ENCODE results near the gene MAP2K1.

MAP2K1 gene

DNA sequence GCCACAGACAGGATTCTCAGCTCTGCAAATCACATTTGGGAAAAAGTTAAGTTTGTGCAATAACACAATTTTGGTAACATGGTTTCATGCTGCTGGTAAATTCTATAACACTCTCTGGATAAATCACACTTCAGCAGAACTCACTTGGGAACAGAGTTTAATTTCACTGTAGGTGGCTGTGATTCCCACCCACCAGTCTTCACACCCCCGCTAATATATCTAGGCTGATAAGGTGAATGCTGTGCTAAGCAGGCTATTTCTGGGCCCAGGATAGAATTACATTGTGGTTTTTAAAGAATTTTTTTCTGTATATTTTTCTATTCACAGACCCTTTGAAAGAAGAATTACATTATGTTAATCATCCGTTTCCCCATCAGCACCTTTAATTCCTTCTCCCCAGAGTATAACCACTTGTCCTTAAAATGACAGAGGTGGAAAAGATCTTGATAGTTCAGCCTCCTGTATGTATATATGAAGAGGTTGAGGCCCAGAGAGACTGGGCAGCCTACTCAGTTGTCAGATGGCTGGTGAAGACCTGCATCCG is 22.9 kb downstream of the MAP2K1 start:
- WGBS (ENCODE audit: extremely low coverage, insufficient coverage, insufficient read length): no CpG with 5 or more reads among the region's 3 CpGs
- H2BK120ac ChIP-seq (ENCODE audit: insufficient read depth, low read length, poor library complexity): no peak overlapping the region

DNA sequence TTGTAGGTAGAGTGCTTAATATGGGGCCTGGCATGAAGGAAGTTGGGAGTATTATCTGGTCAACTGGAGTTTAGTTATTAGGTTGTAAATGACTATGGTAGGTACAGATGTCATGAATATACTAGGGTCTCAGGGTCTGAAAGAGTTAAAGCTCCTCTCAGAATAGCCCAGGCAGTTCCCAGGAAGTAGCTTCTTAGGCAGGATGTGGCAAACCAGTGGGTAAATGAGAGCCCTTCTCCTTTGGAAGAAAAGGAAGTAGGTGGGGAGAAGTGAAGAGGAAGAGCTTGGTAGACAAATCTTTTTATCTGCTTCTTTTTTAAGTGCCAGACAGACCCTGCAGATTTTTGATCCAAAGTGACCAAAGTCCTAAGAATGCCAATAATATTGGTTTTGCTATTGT is 24.5 kb downstream of the MAP2K1 start:
- no peak overlapping the region for H3K23ac ChIP-seq (ENCODE audit: low read length)
- H4K12ac ChIP-seq (ENCODE audit: low read depth, low read length): no peak overlapping the region
- no peaks in the 10 kb centered on the region for H3K79me1 ChIP-seq (ENCODE audit: low read length)

More for the DNA sequence above, 22.9 kb downstream of the MAP2K1 start:
- no peak overlapping the region for H3K4me3 ChIP-seq (ENCODE audit: low read depth, low read length)
- no peak overlapping the region for H4K91ac ChIP-seq (ENCODE audit: low read depth, low read length)
- no peaks in the 10 kb centered on the region for H3K36me3 ChIP-seq (ENCODE audit: control insufficient read depth in 1 of 2, insufficient read depth in 2 of 2, low read length in 2 of 2)
- no peaks in the 10 kb centered on the region for H3K27me3 ChIP-seq (ENCODE audit: insufficient read depth, low read length)
- no peak overlapping the region for H2BK12ac ChIP-seq (ENCODE audit: low read length)
- H3K4ac ChIP-seq (ENCODE audit: low read depth, low read length): peak overlapping the region; percentile 29
- no peak overlapping the region for H4K8ac ChIP-seq (ENCODE audit: low read depth, low read length)
- no peak overlapping the region for H4K12ac ChIP-seq (ENCODE audit: low read depth, low read length)
- H3K4me2 ChIP-seq (ENCODE audit: low read length): no peak overlapping the region
- H3K9ac ChIP-seq (ENCODE audit: low read length): no peak overlapping the region
- no peak overlapping the region for H3K23ac ChIP-seq (ENCODE audit: low read length)
- no peak overlapping the region for H3K27ac ChIP-seq (ENCODE audit: low read depth, low read length)
- H3K9me3 ChIP-seq (ENCODE audit: insufficient read depth, low read depth, low read length): no peaks in the 10 kb centered on the region
- H2AK5ac ChIP-seq (ENCODE audit: low read length): no peak overlapping the region
- no peak overlapping the region for H2AFZ ChIP-seq (ENCODE audit: insufficient read depth, low read length, poor library complexity)
- no peak for DNase-seq
- no peaks in the 10 kb centered on the region for H3K4me1 ChIP-seq (ENCODE audit: control insufficient read depth in 1 of 2, insufficient read depth in 2 of 2, low read length in 2 of 2)
- H3K18ac ChIP-seq (ENCODE audit: low read length): no peak overlapping the region
- H3K79me2 ChIP-seq (ENCODE audit: control insufficient read depth, insufficient read depth, low read length, poor library complexity): no peaks in the 10 kb centered on the region
- H3K79me1 ChIP-seq (ENCODE audit: low read length): no peaks in the 10 kb centered on the region
- H2BK5ac ChIP-seq (ENCODE audit: low read depth, low read length, poor library complexity): no peak overlapping the region
- no peak overlapping the region for H3K14ac ChIP-seq (ENCODE audit: low read length)

DNA sequence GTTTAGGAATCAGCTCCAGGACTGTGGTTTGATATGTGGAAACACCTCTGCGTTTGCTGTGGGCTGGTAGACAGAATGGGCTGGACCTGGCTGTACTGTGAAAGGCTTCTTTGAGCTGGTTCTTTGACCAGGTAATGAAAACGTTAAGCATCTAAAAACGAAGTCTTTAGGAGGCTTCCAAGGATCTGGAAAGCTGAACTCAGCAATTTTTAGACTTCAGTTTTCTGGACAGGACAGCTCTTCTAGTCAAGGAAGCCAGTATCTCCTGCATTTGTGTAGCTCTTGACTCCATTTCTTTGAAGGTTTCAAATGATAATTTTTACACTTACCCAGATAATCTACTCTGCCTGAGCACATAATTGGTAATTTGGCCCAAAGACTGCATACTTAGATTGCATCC is 25.5 kb downstream of the MAP2K1 start:
- Histone ChIP-seq H3K4ac (ENCODE audit: low read depth, low read length) (no peak overlapping the region), H3K4me1 (ENCODE audit: control insufficient read depth in 1 of 2, insufficient read depth in 2 of 2, low read length in 2 of 2) (no peaks in the 10 kb centered on the region), H2BK5ac (ENCODE audit: low read depth, low read length, poor library complexity) (no peak overlapping the region), H2AK5ac (ENCODE audit: low read length) (no peak overlapping the region), H3K18ac (ENCODE audit: low read length) (no peak overlapping the region), H2BK120ac (ENCODE audit: insufficient read depth, low read length, poor library complexity) (no peak overlapping the region), H4K8ac (ENCODE audit: low read depth, low read length) (no peak overlapping the region), H3K27me3 (ENCODE audit: insufficient read depth, low read length) (no peaks in the 10 kb centered on the region), H3K14ac (ENCODE audit: low read length) (no peak overlapping the region), H4K91ac (ENCODE audit: low read depth, low read length) (no peak overlapping the region), H3K23ac (ENCODE audit: low read length) (no peak overlapping the region), H3K79me2 (ENCODE audit: control insufficient read depth, insufficient read depth, low read length, poor library complexity) (no peaks in the 10 kb centered on the region), H3K9me3 (ENCODE audit: insufficient read depth, low read depth, low read length) (no peaks in the 10 kb centered on the region), H3K27ac (ENCODE audit: low read depth, low read length) (no peak overlapping the region), H3K36me3 (ENCODE audit: control insufficient read depth in 1 of 2, insufficient read depth in 2 of 2, low read length in 2 of 2) (peaks cover 0 to 2% of the 10 kb centered on the region in 2 experiments), H4K12ac (ENCODE audit: low read depth, low read length) (no peak overlapping the region), H3K9ac (ENCODE audit: low read length) (no peak overlapping the region), H2BK12ac (ENCODE audit: low read length) (no peak overlapping the region), H2AFZ (ENCODE audit: insufficient read depth, low read length, poor library complexity) (no peak overlapping the region), H3K4me2 (ENCODE audit: low read length) (no peak overlapping the region), H3K4me3 (ENCODE audit: low read depth, low read length) (no peak overlapping the region), H3K79me1 (ENCODE audit: low read length) (no peaks in the 10 kb centered on the region)
- no peak for DNase-seq
- WGBS (ENCODE audit: extremely low coverage, insufficient coverage, insufficient read length): no CpG with 5 or more reads among the region's 3 CpGs

More for the DNA sequence above, 24.5 kb downstream of the MAP2K1 start:
- Histone ChIP-seq H3K4me3 (ENCODE audit: low read depth, low read length) (no peak overlapping the region), H2BK5ac (ENCODE audit: low read depth, low read length, poor library complexity) (no peak overlapping the region), H4K91ac (ENCODE audit: low read depth, low read length) (no peak overlapping the region), H3K36me3 (ENCODE audit: control insufficient read depth in 1 of 2, insufficient read depth in 2 of 2, low read length in 2 of 2) (peaks cover 0 to 2% of the 10 kb centered on the region in 2 experiments), H3K14ac (ENCODE audit: low read length) (no peak overlapping the region), H3K4me2 (ENCODE audit: low read length) (no peak overlapping the region), H3K4me1 (ENCODE audit: control insufficient read depth in 1 of 2, insufficient read depth in 2 of 2, low read length in 2 of 2) (no peaks in the 10 kb centered on the region), H3K27ac (ENCODE audit: low read depth, low read length) (no peak overlapping the region), H3K79me2 (ENCODE audit: control insufficient read depth, insufficient read depth, low read length, poor library complexity) (no peaks in the 10 kb centered on the region), H3K27me3 (ENCODE audit: insufficient read depth, low read length) (no peaks in the 10 kb centered on the region), H3K4ac (ENCODE audit: low read depth, low read length) (peak overlapping the region; percentile 70), H2BK120ac (ENCODE audit: insufficient read depth, low read length, poor library complexity) (no peak overlapping the region), H3K18ac (ENCODE audit: low read length) (no peak overlapping the region), H3K9me3 (ENCODE audit: insufficient read depth, low read depth, low read length) (no peaks in the 10 kb centered on the region), H4K8ac (ENCODE audit: low read depth, low read length) (no peak overlapping the region), H2AK5ac (ENCODE audit: low read length) (no peak overlapping the region), H2BK12ac (ENCODE audit: low read length) (no peak overlapping the region), H2AFZ (ENCODE audit: insufficient read depth, low read length, poor library complexity) (no peak overlapping the region), H3K9ac (ENCODE audit: low read length) (no peak overlapping the region)
- DNase-seq: no peak

DNA sequence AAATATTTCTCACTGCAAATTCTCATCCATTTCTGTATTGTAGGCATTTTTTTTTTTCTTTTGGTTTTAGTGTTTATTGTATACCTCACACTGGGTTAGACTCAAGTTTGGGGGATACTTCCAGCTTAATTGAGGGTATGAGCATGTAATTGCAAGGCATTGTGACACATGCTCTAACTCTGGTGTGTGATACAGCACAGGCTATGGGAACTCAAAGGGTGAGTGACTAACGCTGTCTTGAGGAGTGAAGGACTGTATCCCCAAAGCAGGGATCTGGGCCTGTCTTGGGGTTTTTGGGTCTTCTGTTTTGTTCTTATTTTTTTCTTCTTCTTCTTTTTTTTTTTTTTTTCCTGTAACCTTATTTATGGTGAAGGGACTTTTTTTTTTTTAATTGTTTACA is 26.9 kb downstream of the MAP2K1 start:
- DNase-seq: no peak
- H4K91ac ChIP-seq (ENCODE audit: low read depth, low read length): no peak overlapping the region
- H3K27ac ChIP-seq (ENCODE audit: low read depth, low read length): no peak overlapping the region
- no peaks in the 10 kb centered on the region for H3K79me1 ChIP-seq (ENCODE audit: low read length)
- H2BK5ac ChIP-seq (ENCODE audit: low read depth, low read length, poor library complexity): no peak overlapping the region
- H3K79me2 ChIP-seq (ENCODE audit: control insufficient read depth, insufficient read depth, low read length, poor library complexity): no peaks in the 10 kb centered on the region
- H3K9ac ChIP-seq (ENCODE audit: low read length): no peak overlapping the region
- H3K9me3 ChIP-seq (ENCODE audit: insufficient read depth, low read depth, low read length): no peaks in the 10 kb centered on the region
- no peak overlapping the region for H3K14ac ChIP-seq (ENCODE audit: low read length)
- no peak overlapping the region for H2AK5ac ChIP-seq (ENCODE audit: low read length)
- peaks cover 0 to 2% of the 10 kb centered on the region in 2 experiments for H3K36me3 ChIP-seq (ENCODE audit: control insufficient read depth in 1 of 2, insufficient read depth in 2 of 2, low read length in 2 of 2)
- H2BK120ac ChIP-seq (ENCODE audit: insufficient read depth, low read length, poor library complexity): no peak overlapping the region
- no peak overlapping the region for H3K23ac ChIP-seq (ENCODE audit: low read length)
- H3K4me2 ChIP-seq (ENCODE audit: low read length): no peak overlapping the region
- no peak overlapping the region for H3K4me3 ChIP-seq (ENCODE audit: low read depth, low read length)
- H3K4ac ChIP-seq (ENCODE audit: low read depth, low read length): no peak overlapping the region
- no peak overlapping the region for H4K12ac ChIP-seq (ENCODE audit: low read depth, low read length)
- peaks cover 0 to 2% of the 10 kb centered on the region in 2 experiments for H3K4me1 ChIP-seq (ENCODE audit: control insufficient read depth in 1 of 2, insufficient read depth in 2 of 2, low read length in 2 of 2)
- WGBS (ENCODE audit: extremely low coverage, insufficient coverage, insufficient read length): no CpG with 5 or more reads among the region's 1 CpG
- no peaks in the 10 kb centered on the region for H3K27me3 ChIP-seq (ENCODE audit: insufficient read depth, low read length)
- H3K18ac ChIP-seq (ENCODE audit: low read length): no peak overlapping the region
- H2BK12ac ChIP-seq (ENCODE audit: low read length): no peak overlapping the region
- H4K8ac ChIP-seq (ENCODE audit: low read depth, low read length): no peak overlapping the region
- H2AFZ ChIP-seq (ENCODE audit: insufficient read depth, low read length, poor library complexity): no peak overlapping the region
